Measurements from ENCODE around the gene KRTAP6-1. TPM values are rescaled to one million over a fixed set of nuclear protein-coding genes. Genes with fewer than 3 reads are reported as not detected.

Gene KRTAP6-1
- total and polyA plus RNA-seq, 2 of the 4 experiments (the other 2 are of a cell fraction): not detected

DNA sequence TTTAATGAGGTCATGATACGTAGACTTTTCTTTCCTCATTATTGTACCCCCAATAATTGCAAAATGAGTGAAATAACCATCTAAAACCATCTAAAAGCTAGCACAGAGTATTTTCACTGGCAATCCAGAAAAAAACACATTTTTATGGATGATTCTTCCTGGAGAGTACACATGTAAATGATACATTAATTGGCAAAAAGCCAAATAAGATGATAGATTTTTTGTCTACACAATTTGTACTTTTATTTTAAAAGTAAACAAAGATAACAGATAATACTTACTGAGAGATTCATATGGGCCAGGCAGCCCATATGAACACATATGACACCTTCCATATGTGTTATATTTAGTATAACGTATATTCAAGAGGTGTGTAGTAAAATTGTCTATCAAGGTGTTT is 50.1 kb downstream of the KRTAP6-1 start:
- H3K9me3 ChIP-seq (ENCODE audit: control insufficient read depth, insufficient read depth, low read length): peaks cover 4% of the 10 kb centered on the region; the same call in 1 of the 2 replicates
- ChIA-PET POLR2A (ENCODE audit: unreplicated experiment) (no interaction called here), CTCF (no interaction called here)
- no peak overlapping the region for H4K8ac ChIP-seq (ENCODE audit: low read depth in 2 of 2, low read length in 2 of 2)
- H3K36me3 ChIP-seq (ENCODE audit: control insufficient read depth, insufficient read depth, low read length): no peaks in the 10 kb centered on the region
- H3K18ac ChIP-seq (ENCODE audit: low read depth, low read length): no peak overlapping the region
- intact Hi-C loops (cut with micrococcal nuclease) (no loop called here), dilution Hi-C loops (cut with HindIII; ENCODE audit: low sequenced_read_pairs, unreplicated experiment) (no loop called here), in situ Hi-C loops (cut with MboI; ENCODE audit: low sequenced_read_pairs) (no loop called here)
- no CpG with 5 or more reads among the region's 2 CpGs for WGBS, 2 experiments (ENCODE audit: extremely low coverage in 2 of 2, insufficient read length in 1 of 2)
- no peak overlapping the region for H2BK5ac ChIP-seq (ENCODE audit: low read depth, low read length, poor library complexity, severe bottlenecking)
- H4K91ac ChIP-seq (ENCODE audit: insufficient read depth, low read depth, low read length): no peak overlapping the region
- no peaks in the 10 kb centered on the region for H4K20me1 ChIP-seq (ENCODE audit: insufficient read depth, low read length)
- no peak for TF ChIP-seq MAZ (IDR thresholded peaks at IDR 0.05; ENCODE audit: borderline replicate concordance, low read depth, low read length)
- TF ChIP-seq RCOR1 (IDR thresholded peaks at IDR 0.05; ENCODE audit: insufficient replicate concordance, low read length): no peak
- TF ChIP-seq MXI1 (IDR thresholded peaks at IDR 0.05; ENCODE audit: borderline replicate concordance, low read depth, low read length): no peak
- TF ChIP-seq SMC3 (IDR thresholded peaks at IDR 0.05; ENCODE audit: low read depth, low read length): no peak
- no peak for TF ChIP-seq BHLHE40 (IDR thresholded peaks at IDR 0.05; ENCODE audit: low read depth, low read length)
- TF ChIP-seq POLR2A (IDR thresholded peaks at IDR 0.05; ENCODE audit: low read depth, low read length): no peak
- TF ChIP-seq MAFK (IDR thresholded peaks at IDR 0.05; ENCODE audit: low read depth, low read length): no peak
- TF ChIP-seq, protein P1, sequence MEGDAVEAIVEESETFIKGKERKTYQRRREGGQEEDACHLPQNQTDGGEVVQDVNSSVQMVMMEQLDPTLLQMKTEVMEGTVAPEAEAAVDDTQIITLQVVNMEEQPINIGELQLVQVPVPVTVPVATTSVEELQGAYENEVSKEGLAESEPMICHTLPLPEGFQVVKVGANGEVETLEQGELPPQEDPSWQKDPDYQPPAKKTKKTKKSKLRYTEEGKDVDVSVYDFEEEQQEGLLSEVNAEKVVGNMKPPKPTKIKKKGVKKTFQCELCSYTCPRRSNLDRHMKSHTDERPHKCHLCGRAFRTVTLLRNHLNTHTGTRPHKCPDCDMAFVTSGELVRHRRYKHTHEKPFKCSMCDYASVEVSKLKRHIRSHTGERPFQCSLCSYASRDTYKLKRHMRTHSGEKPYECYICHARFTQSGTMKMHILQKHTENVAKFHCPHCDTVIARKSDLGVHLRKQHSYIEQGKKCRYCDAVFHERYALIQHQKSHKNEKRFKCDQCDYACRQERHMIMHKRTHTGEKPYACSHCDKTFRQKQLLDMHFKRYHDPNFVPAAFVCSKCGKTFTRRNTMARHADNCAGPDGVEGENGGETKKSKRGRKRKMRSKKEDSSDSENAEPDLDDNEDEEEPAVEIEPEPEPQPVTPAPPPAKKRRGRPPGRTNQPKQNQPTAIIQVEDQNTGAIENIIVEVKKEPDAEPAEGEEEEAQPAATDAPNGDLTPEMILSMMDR (conservative IDR thresholded peaks at IDR 0.05; ENCODE audit: low read depth, low read length): no peak
- no peak for TF ChIP-seq RAD21 (IDR thresholded peaks at IDR 0.05; ENCODE audit: low read length)
- TF ChIP-seq, protein P2, sequence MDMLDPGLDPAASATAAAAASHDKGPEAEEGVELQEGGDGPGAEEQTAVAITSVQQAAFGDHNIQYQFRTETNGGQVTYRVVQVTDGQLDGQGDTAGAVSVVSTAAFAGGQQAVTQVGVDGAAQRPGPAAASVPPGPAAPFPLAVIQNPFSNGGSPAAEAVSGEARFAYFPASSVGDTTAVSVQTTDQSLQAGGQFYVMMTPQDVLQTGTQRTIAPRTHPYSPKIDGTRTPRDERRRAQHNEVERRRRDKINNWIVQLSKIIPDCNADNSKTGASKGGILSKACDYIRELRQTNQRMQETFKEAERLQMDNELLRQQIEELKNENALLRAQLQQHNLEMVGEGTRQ (IDR thresholded peaks at IDR 0.05; ENCODE audit: low read depth, low read length): no peak
- TF ChIP-seq NFE2L2 (IDR thresholded peaks at IDR 0.05; ENCODE audit: low read depth, low read length): no peak
- no peak for TF ChIP-seq CHD1 (IDR thresholded peaks at IDR 0.05; ENCODE audit: low read depth, low read length)
- no peak for TF ChIP-seq RFX5 (IDR thresholded peaks at IDR 0.05; ENCODE audit: low read depth, low read length)
- no peak for TF ChIP-seq FOS (IDR thresholded peaks at IDR 0.05; ENCODE audit: low read depth, low read length)
- TF ChIP-seq CEBPB (IDR thresholded peaks at IDR 0.05; ENCODE audit: low read depth, low read length): no peak
- TF ChIP-seq, protein P3, sequence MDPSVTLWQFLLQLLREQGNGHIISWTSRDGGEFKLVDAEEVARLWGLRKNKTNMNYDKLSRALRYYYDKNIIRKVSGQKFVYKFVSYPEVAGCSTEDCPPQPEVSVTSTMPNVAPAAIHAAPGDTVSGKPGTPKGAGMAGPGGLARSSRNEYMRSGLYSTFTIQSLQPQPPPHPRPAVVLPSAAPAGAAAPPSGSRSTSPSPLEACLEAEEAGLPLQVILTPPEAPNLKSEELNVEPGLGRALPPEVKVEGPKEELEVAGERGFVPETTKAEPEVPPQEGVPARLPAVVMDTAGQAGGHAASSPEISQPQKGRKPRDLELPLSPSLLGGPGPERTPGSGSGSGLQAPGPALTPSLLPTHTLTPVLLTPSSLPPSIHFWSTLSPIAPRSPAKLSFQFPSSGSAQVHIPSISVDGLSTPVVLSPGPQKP (IDR thresholded peaks at IDR 0.05; ENCODE audit: borderline replicate concordance, low read depth, low read length): no peak
- no peak overlapping the region for H2AFZ ChIP-seq (replicated peaks; ENCODE audit: low read length, poor library complexity)
- BruUV-seq (replicated peaks): no TSS peak
- no peak overlapping the region for H2AK9ac ChIP-seq (replicated peaks; ENCODE audit: low read depth, low read length, poor library complexity)
- H3K14ac ChIP-seq (replicated peaks; ENCODE audit: low read depth, low read length): no peak overlapping the region
- no peak overlapping the region for H2BK120ac ChIP-seq (ENCODE audit: low read depth, low read length)
- no peaks in the 10 kb centered on the region for H3K9me1 ChIP-seq (ENCODE audit: insufficient read depth, low read length)
- H3K27me3 ChIP-seq (ENCODE audit: control insufficient read depth, insufficient read depth, low read length): no peaks in the 10 kb centered on the region
- H3K4ac ChIP-seq (ENCODE audit: low read depth, low read length): no peak overlapping the region
- H4K5ac ChIP-seq (ENCODE audit: low read depth, low read length): no peak overlapping the region
- no peak overlapping the region for H3K27ac ChIP-seq (ENCODE audit: insufficient read depth, low read length)
- H3K9ac ChIP-seq (ENCODE audit: low read depth, low read length): no peak overlapping the region
- no peak overlapping the region for H3K4me3 ChIP-seq (ENCODE audit: insufficient read depth, low read depth, low read length)
- no peak overlapping the region for H2BK20ac ChIP-seq (ENCODE audit: low read depth, low read length)
- DNase-seq (no peak), ATAC-seq (ENCODE audit: low read depth) (no peak)
- H3K79me1 ChIP-seq (ENCODE audit: low read depth in 1 of 2, low read length in 2 of 2): no peaks in the 10 kb centered on the region
- no peak overlapping the region for H3K56ac ChIP-seq (ENCODE audit: extremely low read depth, insufficient read depth, low read length)
- no peak overlapping the region for H3K23ac ChIP-seq (ENCODE audit: low read depth, low read length)
- no peak overlapping the region for H2AK5ac ChIP-seq (ENCODE audit: low read depth, low read length)
- no peak overlapping the region for H2BK15ac ChIP-seq (ENCODE audit: low read depth, low read length)
- H3K4me2 ChIP-seq (ENCODE audit: low read depth, low read length): no peak overlapping the region
- H3K4me1 ChIP-seq (ENCODE audit: control insufficient read depth, insufficient read depth, low read length): no peaks in the 10 kb centered on the region
